ENCODE results near the gene MEIS3.
"Not testable (repeated sequence)": the region's sequence is repeated elsewhere in the genome, so short reads cannot be mapped to it uniquely, and the experiment has no call there.

The MEIS3 gene

GRCh38 chr19:47415953-47416642 is 3.2 kb downstream of the MEIS3 start:
- no peak for DNase-seq (ENCODE audit: low spot score)

- no peak for DNase-seq (ENCODE audit: low spot score)
Observed at GRCh38 chr19:47414469-47414868, 4.9 kb downstream of the MEIS3 start.

- DNase-seq (ENCODE audit: low spot score), result no peak
Observed at GRCh38 chr19:47413941-47414340, 5.4 kb downstream of the MEIS3 start.

- not testable (repeated sequence) for DNase-seq (ENCODE audit: low spot score)
Observed at GRCh38 chr19:47411696-47412095, 7.6 kb downstream of the MEIS3 start.

GRCh38 chr19:47411101-47411500 is 8.2 kb downstream of the MEIS3 start:
- DNase-seq (ENCODE audit: low spot score), result no peak

GRCh38 chr19:47408156-47408938 is 11.0 kb downstream of the MEIS3 start:
- no peak for DNase-seq (ENCODE audit: low spot score)

GRCh38 chr19:47407417-47407774 is 11.9 kb downstream of the MEIS3 start:
- no peak for DNase-seq (ENCODE audit: low spot score)

GRCh38 chr19:47406711-47407416 is 12.5 kb downstream of the MEIS3 start:
- DNase-seq (ENCODE audit: low spot score), result no peak

- DNase-seq (ENCODE audit: low spot score), result no peak
Observed at GRCh38 chr19:47405854-47406417, 13.4 kb downstream of the MEIS3 start.

- no peak for DNase-seq (ENCODE audit: low spot score)
Observed at GRCh38 chr19:47405197-47405550, 14.2 kb downstream of the MEIS3 start.

GRCh38 chr19:47404334-47405196 is 14.8 kb downstream of the MEIS3 start:
- no peak for DNase-seq (ENCODE audit: low spot score)

GRCh38 chr19:47402504-47402903 is 16.8 kb downstream of the MEIS3 start:
- no peak for DNase-seq (ENCODE audit: low spot score)

GRCh38 chr19:47398707-47399597 is 20.4 kb downstream of the MEIS3 start:
- no peak for DNase-seq (ENCODE audit: low spot score)

- DNase-seq (ENCODE audit: low spot score), result peak; percentile 81
Observed at GRCh38 chr19:47391510-47392223, 27.7 kb downstream of the MEIS3 start.

- DNase-seq (ENCODE audit: low spot score), result no peak
Observed at GRCh38 chr19:47390533-47391488, 28.5 kb downstream of the MEIS3 start.

GRCh38 chr19:47389150-47389556 is 30.2 kb downstream of the MEIS3 start:
- no peak for DNase-seq (ENCODE audit: low spot score)

GRCh38 chr19:47388721-47389120 is 30.6 kb downstream of the MEIS3 start:
- not testable (repeated sequence) for DNase-seq (ENCODE audit: low spot score)

GRCh38 chr19:47387623-47388022 is 31.7 kb downstream of the MEIS3 start:
- not testable (repeated sequence) for DNase-seq (ENCODE audit: low spot score)

- not testable (repeated sequence) for DNase-seq (ENCODE audit: low spot score)
Observed at GRCh38 chr19:47386582-47386981, 32.7 kb downstream of the MEIS3 start.
